GM12875 (cell line): Measurements from ENCODE around the gene TLNRD1.

ENCODE experiments used
- H3K4me3 ChIP-seq: one replicate; pipeline ENCODE4 v1.5.1; 2011; ENCODE audit warnings: low read depth, low read length, control low read depth
- TF ChIP-seq, protein P1 (sequence below): IDR thresholded peaks from 2 replicates; pipeline ENCODE4 v1.5.1; 2011; ENCODE audit warnings: low read depth, mild to moderate bottlenecking, control low read depth, inconsistent platforms, low read length, moderate library complexity, borderline replicate concordance; ENCODE audit not compliant: insufficient read depth

Gene TLNRD1

DNA sequence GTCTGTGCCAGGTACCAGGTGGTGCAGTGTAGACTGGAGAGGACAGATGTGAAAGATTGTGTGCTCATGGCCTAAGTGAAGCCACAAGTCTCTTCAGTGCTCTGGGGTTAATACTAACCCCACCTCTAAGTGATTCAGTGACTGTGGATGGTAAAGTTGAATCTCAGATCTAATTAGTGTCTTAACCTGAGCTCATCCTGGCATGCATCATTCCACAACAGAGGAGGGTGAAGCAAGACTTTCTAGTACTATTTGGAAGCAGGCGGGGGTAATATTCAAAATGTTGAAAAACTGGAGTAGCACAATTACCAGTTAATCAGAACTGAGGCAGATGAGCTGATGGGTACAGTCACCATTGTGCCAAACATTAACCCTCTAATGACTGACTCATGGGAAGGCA is 8.3 kb upstream of the TLNRD1 start:
- TF ChIP-seq, protein P1, sequence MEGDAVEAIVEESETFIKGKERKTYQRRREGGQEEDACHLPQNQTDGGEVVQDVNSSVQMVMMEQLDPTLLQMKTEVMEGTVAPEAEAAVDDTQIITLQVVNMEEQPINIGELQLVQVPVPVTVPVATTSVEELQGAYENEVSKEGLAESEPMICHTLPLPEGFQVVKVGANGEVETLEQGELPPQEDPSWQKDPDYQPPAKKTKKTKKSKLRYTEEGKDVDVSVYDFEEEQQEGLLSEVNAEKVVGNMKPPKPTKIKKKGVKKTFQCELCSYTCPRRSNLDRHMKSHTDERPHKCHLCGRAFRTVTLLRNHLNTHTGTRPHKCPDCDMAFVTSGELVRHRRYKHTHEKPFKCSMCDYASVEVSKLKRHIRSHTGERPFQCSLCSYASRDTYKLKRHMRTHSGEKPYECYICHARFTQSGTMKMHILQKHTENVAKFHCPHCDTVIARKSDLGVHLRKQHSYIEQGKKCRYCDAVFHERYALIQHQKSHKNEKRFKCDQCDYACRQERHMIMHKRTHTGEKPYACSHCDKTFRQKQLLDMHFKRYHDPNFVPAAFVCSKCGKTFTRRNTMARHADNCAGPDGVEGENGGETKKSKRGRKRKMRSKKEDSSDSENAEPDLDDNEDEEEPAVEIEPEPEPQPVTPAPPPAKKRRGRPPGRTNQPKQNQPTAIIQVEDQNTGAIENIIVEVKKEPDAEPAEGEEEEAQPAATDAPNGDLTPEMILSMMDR: no peak
- H3K4me3 ChIP-seq: no peak overlapping the region

DNA sequence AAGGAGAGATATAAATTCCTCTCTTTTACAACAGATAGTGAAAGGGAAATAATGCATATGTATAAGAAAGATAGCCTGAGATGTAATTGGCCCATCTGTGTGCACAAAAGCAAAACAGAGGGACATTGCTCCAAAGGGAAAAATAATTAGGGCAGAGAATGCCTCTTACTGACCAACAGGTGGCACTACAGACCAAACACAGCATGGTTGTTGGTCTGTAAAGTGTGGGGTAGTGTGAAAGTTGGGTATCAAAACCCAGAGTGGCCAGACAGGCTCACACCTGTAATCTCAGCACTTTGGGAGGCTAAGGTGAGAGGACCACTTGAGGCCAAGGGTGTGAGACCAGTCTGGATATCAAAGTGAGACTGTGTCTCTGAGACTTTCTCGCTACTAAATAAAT is 4.5 kb upstream of the TLNRD1 start:
- no peak overlapping the region for H3K4me3 ChIP-seq
- TF ChIP-seq, protein P1: peak; percentile 48; the same call in 1 of the 2 replicates

- TF ChIP-seq, protein P1: no peak
- no peak overlapping the region for H3K4me3 ChIP-seq
These were observed 3.0 kb upstream of the TLNRD1 start for GRCh38 chr15:80997692-80998091.

DNA sequence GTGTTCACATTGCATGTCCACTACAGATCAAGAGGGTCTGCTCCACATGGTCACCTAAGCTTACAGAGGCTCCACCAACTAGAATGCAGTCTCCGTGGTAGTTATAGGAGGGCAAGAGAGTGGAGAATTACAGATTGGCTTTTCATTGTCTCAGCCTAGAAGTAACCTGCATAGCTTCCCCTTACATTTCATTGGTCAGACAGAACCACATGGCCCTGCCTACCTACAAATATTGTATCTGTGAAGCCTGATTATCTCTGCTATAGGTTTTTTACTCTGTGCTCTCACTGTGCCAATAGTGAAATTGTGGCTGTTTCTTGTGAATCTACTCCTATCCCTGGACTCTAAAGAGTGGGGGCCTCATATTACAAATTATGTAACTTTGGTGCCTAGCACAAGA is 2.5 kb upstream of the TLNRD1 start:
- TF ChIP-seq, protein P1: no peak
- H3K4me3 ChIP-seq: no peak overlapping the region

- H3K4me3 ChIP-seq: peak overlapping the region; percentile 77
- TF ChIP-seq, protein P1: no peak
These were observed 1.1 kb upstream of the TLNRD1 start for GRCh38 chr15:80999623-81000036.

- TF ChIP-seq, protein P1: no peak
- H3K4me3 ChIP-seq: peak overlapping the region; percentile 77
These were observed 539 bp upstream of the TLNRD1 start for GRCh38 chr15:81000144-81000623.

DNA sequence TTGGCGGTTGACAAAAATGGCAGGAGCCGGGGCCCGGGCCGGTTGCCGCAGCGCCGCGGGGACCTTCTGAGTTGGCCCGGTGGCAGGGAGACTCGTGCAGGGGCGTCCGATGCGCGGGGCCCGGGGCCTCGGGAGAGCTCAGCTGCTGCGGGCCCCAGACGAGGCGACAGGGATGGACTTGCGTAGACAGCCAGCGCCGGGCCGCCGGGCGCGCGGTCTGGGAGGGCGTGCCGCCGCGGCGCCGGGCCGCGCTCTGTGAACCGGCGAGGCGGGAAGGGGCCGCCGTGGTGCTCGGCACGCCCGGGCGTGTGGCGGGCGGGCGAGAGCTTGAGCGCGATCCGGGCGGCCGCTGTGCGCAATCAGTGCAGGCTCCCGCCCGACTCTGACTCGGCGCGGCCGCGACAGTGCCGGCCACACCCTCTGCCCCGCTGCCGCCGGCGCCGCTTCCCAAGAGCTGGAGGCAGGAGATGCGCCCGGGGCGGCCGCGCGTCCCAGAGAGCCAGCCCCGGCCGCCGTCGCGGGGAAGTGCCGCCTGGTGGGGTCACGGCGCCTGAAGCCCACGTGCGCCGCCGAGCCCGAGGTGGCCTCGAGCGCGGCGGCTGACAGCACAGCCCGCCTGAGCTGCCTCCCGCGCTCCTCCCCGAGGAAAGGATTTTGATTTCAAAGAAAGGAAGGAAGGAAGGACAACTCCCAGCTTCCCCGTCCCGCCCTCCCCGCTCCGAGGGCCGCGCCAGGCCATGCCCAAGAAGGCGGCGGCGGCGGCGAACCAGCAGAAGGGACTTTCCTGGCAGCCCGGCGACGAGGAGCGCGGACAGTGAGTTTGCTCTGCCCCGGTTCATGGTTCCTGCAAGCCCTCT is 657 bp downstream of the TLNRD1 start:
- TF ChIP-seq, protein P1: no peak
- peak overlapping the region; percentile 77 for H3K4me3 ChIP-seq
